ENCODE data around the gene SLC50A1. TPM values are rescaled to one million over a fixed set of nuclear protein-coding genes. Genes with fewer than 3 reads are reported as not detected.

SLC50A1 gene
- total RNA-seq, 1 donor from 2014 or later, result 9.4 TPM

DNA sequence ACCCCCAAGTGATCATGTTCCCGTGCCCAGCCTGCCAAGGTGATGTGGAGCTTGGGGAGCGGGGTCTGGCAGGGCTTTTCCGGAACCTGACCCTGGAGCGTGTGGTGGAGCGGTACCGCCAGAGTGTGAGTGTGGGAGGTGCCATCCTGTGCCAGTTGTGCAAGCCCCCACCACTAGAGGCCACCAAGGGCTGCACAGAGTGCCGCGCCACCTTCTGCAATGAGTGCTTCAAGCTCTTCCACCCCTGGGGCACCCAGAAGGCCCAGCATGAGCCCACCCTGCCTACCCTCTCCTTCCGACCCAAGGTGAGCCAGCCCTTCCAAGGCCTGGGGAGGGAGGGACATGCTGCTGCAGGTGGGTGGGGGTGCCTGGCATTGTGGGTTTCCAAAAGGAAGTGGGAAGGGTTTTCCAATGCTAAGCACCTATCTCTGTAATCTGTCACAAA, 40.3 kb downstream of the SLC50A1 start:
- peaks cover 0 to 8% of the 10 kb centered on the region in 2 donors for H3K36me3 ChIP-seq
- no peaks in the 10 kb centered on the region for H3K9me3 ChIP-seq
- intact Hi-C loops (cut with DNase I), result loop anchor here (1.0 kb wide), 1 partner anchor 17 kb away; no protein-coding TSS in a partner anchor
- H3K4me1 ChIP-seq, result peaks cover 10 to 15% of the 10 kb centered on the region in 2 donors
- no peak overlapping the region for H3K27ac ChIP-seq
- H3K27me3 ChIP-seq, result no peaks in the 10 kb centered on the region
- DNase-seq (ENCODE audit: low spot score in 2 of 2), result no peak
- TF ChIP-seq, protein P1, sequence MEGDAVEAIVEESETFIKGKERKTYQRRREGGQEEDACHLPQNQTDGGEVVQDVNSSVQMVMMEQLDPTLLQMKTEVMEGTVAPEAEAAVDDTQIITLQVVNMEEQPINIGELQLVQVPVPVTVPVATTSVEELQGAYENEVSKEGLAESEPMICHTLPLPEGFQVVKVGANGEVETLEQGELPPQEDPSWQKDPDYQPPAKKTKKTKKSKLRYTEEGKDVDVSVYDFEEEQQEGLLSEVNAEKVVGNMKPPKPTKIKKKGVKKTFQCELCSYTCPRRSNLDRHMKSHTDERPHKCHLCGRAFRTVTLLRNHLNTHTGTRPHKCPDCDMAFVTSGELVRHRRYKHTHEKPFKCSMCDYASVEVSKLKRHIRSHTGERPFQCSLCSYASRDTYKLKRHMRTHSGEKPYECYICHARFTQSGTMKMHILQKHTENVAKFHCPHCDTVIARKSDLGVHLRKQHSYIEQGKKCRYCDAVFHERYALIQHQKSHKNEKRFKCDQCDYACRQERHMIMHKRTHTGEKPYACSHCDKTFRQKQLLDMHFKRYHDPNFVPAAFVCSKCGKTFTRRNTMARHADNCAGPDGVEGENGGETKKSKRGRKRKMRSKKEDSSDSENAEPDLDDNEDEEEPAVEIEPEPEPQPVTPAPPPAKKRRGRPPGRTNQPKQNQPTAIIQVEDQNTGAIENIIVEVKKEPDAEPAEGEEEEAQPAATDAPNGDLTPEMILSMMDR (IDR thresholded peaks at IDR 0.05), result no peak
- H3K4me3 ChIP-seq, result no peak overlapping the region

DNA sequence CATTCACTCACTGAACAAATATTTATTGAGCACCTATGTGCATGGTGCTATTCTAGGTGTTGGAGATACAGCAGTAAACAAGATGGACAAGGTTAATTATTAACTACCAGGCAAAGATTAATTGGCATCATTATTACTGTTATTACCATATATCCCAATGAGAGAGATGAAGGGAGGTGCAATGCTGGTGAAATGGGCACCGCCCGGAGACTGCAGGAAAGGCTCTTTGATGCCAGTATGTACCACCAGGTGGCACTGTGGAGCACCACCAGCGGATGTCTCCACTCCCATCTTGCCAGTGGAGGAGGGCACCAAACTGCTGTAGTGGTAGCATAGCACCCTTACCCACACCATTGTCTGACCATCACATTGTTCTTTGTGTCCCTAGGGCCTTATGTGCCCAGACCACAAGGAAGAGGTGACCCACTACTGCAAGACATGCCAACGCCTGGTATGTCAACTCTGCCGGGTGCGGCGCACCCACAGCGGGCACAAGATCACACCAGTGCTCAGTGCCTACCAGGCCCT, 41.0 kb downstream of the SLC50A1 start:
- TF ChIP-seq, protein P1 (IDR thresholded peaks at IDR 0.05), result peak; percentile 85 to 91 (median 89)
- no peak overlapping the region for H3K4me3 ChIP-seq
- no peaks in the 10 kb centered on the region for H3K27me3 ChIP-seq
- no peaks in the 10 kb centered on the region for H3K9me3 ChIP-seq
- peak; percentile 18 to 90 for DNase-seq (ENCODE audit: low spot score in 2 of 2)
- peaks cover 0 to 8% of the 10 kb centered on the region in 2 donors for H3K36me3 ChIP-seq
- H3K27ac ChIP-seq, result no peak overlapping the region
- H3K4me1 ChIP-seq, result peaks cover 10 to 15% of the 10 kb centered on the region in 2 donors
- intact Hi-C loops (cut with DNase I), result loop anchor here (1.0 kb wide), 1 partner anchor 17 kb away; no protein-coding TSS in a partner anchor

DNA sequence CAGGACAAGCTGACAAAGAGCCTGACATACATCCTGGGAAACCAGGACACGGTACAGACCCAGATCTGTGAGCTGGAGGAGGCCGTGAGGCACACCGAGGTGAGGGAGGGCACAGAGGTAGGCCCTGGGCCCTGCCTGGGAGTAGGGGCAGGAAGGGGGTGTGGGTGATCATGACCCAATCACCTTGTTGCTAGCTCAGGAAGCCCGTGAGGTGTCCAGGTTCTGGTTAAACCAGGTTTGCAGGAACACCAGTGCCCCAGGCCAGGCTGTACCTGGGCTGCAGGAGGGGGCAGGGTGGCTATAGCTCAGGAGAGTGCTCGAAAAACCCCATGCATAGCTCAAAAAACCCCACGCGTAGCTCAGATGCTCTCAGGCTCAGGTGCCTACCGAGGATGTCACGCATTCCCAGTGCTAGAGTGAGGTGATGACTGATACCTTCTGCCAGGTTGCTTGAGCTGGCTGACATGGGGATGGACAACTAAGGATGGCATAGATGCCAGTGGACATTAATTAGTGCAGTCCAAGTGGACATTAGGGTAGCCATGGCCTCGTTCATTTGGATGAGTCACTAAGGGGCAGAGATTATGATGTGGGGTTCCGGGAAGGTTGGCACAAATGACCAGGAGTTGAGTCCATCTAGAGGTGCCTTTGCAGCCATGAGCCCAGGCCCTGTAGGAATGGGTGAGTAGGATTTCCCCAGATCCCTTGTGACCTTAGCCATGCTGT, 41.7 kb downstream of the SLC50A1 start:
- no peaks in the 10 kb centered on the region for H3K27me3 ChIP-seq
- no peaks in the 10 kb centered on the region for H3K9me3 ChIP-seq
- H3K4me1 ChIP-seq, result peaks cover 6 to 15% of the 10 kb centered on the region in 2 donors
- intact Hi-C loops (cut with DNase I), result no loop called here
- DNase-seq (ENCODE audit: low spot score in 2 of 2), result peak; percentile 5 to 41
- H3K27ac ChIP-seq, result no peak overlapping the region
- H3K4me3 ChIP-seq, result no peak overlapping the region
- H3K36me3 ChIP-seq, result peaks cover 0 to 8% of the 10 kb centered on the region in 2 donors
- TF ChIP-seq, protein P1 (IDR thresholded peaks at IDR 0.05), result no peak

DNA sequence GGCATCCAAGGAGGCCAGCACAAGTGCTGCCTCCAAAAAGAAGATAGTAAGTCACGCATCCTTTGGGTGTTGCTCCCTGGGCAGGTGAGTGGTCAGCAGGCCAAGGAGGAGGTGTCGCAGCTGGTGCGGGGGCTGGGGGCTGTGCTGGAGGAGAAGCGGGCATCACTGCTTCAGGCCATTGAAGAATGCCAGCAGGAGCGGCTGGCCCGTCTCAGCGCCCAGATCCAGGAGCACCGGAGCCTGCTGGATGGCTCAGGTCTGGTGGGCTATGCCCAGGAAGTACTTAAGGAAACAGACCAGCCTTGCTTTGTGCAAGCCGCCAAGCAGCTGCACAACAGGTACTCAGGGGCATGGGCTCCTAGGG, 42.2 kb downstream of the SLC50A1 start:
- Histone ChIP-seq H3K4me1 (peaks cover 6 to 15% of the 10 kb centered on the region in 2 donors), H3K4me3 (no peak overlapping the region), H3K36me3 (peaks cover 0 to 8% of the 10 kb centered on the region in 2 donors), H3K9me3 (no peaks in the 10 kb centered on the region), H3K27ac (no peak overlapping the region), H3K27me3 (no peaks in the 10 kb centered on the region)
- TF ChIP-seq, protein P1 (IDR thresholded peaks at IDR 0.05), result no peak
- intact Hi-C loops (cut with DNase I), result no loop called here
- DNase-seq (ENCODE audit: low spot score in 2 of 2), result peak; percentile 4 to 60

DNA sequence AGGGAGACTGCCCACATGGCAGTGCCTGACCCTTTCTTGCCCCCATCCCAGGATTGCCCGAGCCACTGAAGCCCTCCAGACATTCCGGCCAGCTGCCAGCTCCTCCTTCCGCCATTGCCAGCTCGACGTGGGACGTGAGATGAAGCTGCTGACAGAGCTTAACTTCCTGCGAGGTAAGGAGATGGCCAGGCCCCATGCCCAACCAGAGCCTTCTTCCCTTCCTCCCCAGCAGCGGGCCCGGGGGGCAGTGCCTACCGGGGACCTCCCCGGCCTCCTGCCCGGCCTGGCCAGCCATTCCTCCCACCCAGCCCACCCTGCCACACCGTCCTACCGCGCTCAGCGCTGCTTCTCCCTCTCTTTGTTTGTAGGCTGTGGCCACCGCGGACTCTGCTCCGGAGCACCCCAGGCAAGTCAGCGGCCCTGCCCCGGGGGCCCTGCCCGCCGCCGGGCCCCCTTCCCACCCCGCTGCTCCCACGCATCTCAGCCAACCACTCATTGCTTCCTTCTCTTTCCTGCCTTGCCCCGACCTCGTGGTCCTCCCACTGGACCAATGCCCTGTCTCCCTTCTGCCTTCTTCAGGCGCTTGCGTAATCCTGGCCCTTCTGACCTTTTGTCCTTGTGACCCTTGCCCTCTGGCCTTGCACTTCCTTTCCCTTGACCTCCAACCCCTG, 42.9 kb downstream of the SLC50A1 start:
- Histone ChIP-seq H3K9me3 (no peaks in the 10 kb centered on the region), H3K4me3 (no peak overlapping the region), H3K27me3 (no peaks in the 10 kb centered on the region), H3K36me3 (peaks cover 0 to 8% of the 10 kb centered on the region in 2 donors), H3K4me1 (peaks cover 4 to 11% of the 10 kb centered on the region in 2 donors), H3K27ac (no peak overlapping the region)
- DNase-seq (ENCODE audit: low spot score in 2 of 2), result peak in 1 of 2 donors; percentile 58
- TF ChIP-seq, protein P1 (IDR thresholded peaks at IDR 0.05), result no peak
- intact Hi-C loops (cut with DNase I), result no loop called here
